MCF 10A (cell line): ENCODE data around the gene KCNC2. TPM values are rescaled to one million over a fixed set of nuclear protein-coding genes. Genes with fewer than 3 reads are reported as not detected.

Source experiments
- BruUV-seq: library from RNA; stranded (reverse); fragments of 400-500 nt; replicated peaks from 2 replicates; lab custom pipeline; 2021; lab: Mats Ljungman, UMichigan
- CTCF ChIA-PET: fragments of 300-600 bp; sonication (Branson Sonifier 250); formaldehyde crosslinking; extraction: SDS; loops from one replicate; lab custom pipeline; 2021; ENCODE audit warnings: antibody characterized with exemption, inconsistent platforms; lab: Yijun Ruan, JAX
- POLR2A ChIA-PET: fragments of 300-600, 350-650 bp; sonication (Branson Sonifier 250); formaldehyde crosslinking; extraction: SDS; loops from one replicate; lab custom pipeline; 2020; ENCODE audit warnings: antibody characterized with exemption, inconsistent platforms; lab: Yijun Ruan, JAX
- DNase-seq: peaks from one replicate; pipeline ENCODE4 v3.0.0-alpha.2; 2018; ENCODE audit not compliant: unreplicated experiment
- H3K27ac Mint-ChIP-seq: one replicate; pipeline ENCODE4 v1.8.0; 2022; ENCODE audit warnings: mild to moderate bottlenecking, low read depth, mixed read lengths; ENCODE audit not compliant: unreplicated experiment
- H3K27me3 Mint-ChIP-seq: one replicate; pipeline ENCODE4 v1.8.0; 2022; ENCODE audit warnings: mixed read lengths; ENCODE audit not compliant: insufficient read depth, unreplicated experiment
- H3K36me3 Mint-ChIP-seq: one replicate; pipeline ENCODE4 v1.8.0; 2022; ENCODE audit warnings: mild to moderate bottlenecking, moderate library complexity, mixed read lengths; ENCODE audit not compliant: insufficient read depth, unreplicated experiment
- H3K4me1 Mint-ChIP-seq: one replicate; pipeline ENCODE4 v1.8.0; 2022; ENCODE audit warnings: mixed read lengths; ENCODE audit not compliant: insufficient read depth, unreplicated experiment
- H3K4me3 Mint-ChIP-seq: one replicate; pipeline ENCODE4 v1.8.0; 2022; ENCODE audit warnings: mild to moderate bottlenecking, moderate library complexity, mixed read lengths; ENCODE audit not compliant: unreplicated experiment
- H3K9me3 Mint-ChIP-seq: one replicate; pipeline ENCODE4 v1.8.0; 2022; ENCODE audit warnings: mixed read lengths; ENCODE audit not compliant: unreplicated experiment
- CTCF ChIP-seq: fragments of 200-600 bp; IDR thresholded peaks from one replicate; pipeline ENCODE4 v1.8.0; 2022; ENCODE audit warnings: antibody characterized with exemption, mild to moderate bottlenecking; ENCODE audit not compliant: unreplicated experiment
- intact Hi-C: fragments of 100-400 bp; cut with micrococcal nuclease; formaldehyde crosslinking; loops from 2 replicates; pipeline ENCODE4 v1.14.1; 2022
- total RNA-seq: library from RNA; stranded (reverse); gene quantifications from 2 replicates; pipeline ENCODE4 v1.2.3, GENCODE V29; 2022

The KCNC2 gene
- total RNA-seq, 1 experiment from 2014 or later, result not detected

GRCh38 chr12:75239987-75240386, 30.3 kb upstream of the KCNC2 start:
- TF ChIP-seq CTCF, result no peak
- Mint-ChIP-seq H3K27me3 (no peaks in the 10 kb centered on the region), H3K27ac (no peak overlapping the region), H3K9me3 (peaks cover 15% of the 10 kb centered on the region), H3K36me3 (no peaks in the 10 kb centered on the region), H3K4me1 (peaks cover 9% of the 10 kb centered on the region), H3K4me3 (no peak overlapping the region)
- no TSS peak for BruUV-seq
- POLR2A ChIA-PET, result no interaction called here
- intact Hi-C loops, result no loop called here
- DNase-seq, result no peak
- CTCF ChIA-PET, result no interaction called here

DNA sequence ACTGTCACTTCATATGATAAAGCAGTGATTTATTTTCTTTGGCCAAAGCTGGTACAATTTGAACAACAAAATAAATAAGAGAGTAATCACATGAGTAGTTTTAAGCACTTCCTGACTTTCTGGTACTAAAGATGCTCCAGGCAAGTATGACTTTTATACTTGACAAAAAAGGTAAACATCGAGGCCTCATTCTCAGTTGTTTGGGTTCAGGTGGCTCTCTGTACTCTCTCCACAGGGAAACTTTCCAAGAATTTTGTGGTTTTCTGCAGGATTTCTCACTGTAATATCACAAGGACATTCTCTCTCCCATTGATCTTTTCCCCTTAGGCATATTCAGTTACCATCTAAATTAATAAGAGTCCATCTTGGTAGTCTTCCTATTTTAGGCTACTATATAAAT, 26.6 kb upstream of the KCNC2 start:
- POLR2A ChIA-PET, result interaction anchor here (1.0 to 2.0 kb wide), 2 partner anchors 10 to 14 kb away, joined by 4 to 6 read pairs; no protein-coding TSS in a partner anchor
- peak; percentile 77 for DNase-seq

DNA sequence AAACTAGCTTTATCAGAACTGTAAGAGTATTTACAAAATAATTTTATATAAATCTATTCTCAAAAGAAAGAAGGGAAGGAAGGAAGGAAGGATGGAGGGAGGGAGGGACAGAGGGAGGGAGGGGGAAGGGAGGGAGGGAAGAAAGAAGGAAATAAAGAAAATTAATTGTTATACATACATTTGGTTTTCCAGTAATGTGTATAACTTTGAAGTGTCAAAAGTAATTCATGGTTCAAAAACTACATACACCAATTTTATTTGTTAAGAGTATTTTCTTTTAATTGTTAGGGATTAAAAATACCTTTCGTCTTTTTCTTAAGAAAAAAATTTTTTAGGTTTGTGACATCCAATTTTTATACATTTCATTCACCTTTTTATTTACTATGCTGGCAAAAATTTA, 17.5 kb upstream of the KCNC2 start:
- H3K9me3 Mint-ChIP-seq, result peaks cover 16% of the 10 kb centered on the region
- TF ChIP-seq CTCF, result no peak
- no peak overlapping the region for H3K4me3 Mint-ChIP-seq
- no peak overlapping the region for H3K27ac Mint-ChIP-seq
- H3K4me1 Mint-ChIP-seq, result peaks cover 12% of the 10 kb centered on the region
- no peak for DNase-seq
- no peaks in the 10 kb centered on the region for H3K36me3 Mint-ChIP-seq
- H3K27me3 Mint-ChIP-seq, result no peaks in the 10 kb centered on the region
- ChIA-PET POLR2A (interaction anchor here (0.6 to 1.0 kb wide), 3 partner anchors 9 to 162 kb away, joined by 4 to 5 read pairs (median 4); no protein-coding TSS in a partner anchor), CTCF (interaction anchor here (0.6 to 0.8 kb wide), 4 partner anchors 56 to 582 kb away, joined by 3 read pairs; no protein-coding TSS in a partner anchor)
- BruUV-seq, result no TSS peak
- intact Hi-C loops, result no loop called here

More for the DNA sequence above, 26.6 kb upstream of the KCNC2 start:
- Mint-ChIP-seq H3K4me3 (no peak overlapping the region), H3K36me3 (no peaks in the 10 kb centered on the region), H3K27me3 (no peaks in the 10 kb centered on the region), H3K9me3 (peaks cover 23% of the 10 kb centered on the region), H3K4me1 (peaks cover 14% of the 10 kb centered on the region), H3K27ac (peak overlapping the region; percentile 1)
- BruUV-seq, result no TSS peak
- intact Hi-C loops, result no loop called here
- CTCF ChIA-PET, result no interaction called here
- no peak for TF ChIP-seq CTCF

DNA sequence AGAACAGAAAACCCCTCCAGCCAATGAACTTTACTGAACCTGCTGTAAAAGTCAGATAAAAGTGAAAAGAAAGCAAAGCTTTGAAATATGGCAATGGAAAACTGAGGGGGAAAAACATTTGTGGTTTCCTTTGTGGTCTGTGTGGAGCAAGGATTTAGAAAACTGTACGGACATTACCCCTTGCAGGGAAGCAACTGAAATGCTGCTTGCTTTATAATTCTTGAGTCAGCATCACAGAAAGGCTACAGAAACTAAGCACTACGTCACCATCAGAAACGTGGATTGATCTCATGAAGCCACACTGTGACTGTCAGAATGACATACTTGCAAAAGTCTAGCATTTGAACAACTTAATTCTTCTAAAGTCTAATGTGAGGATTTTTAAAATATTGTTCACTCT, 2.4 kb upstream of the KCNC2 start:
- H3K27me3 Mint-ChIP-seq, result no peaks in the 10 kb centered on the region
- ChIA-PET CTCF (interaction anchor here (0.6 kb wide), 1 partner anchor 212 kb away, joined by 4 read pairs; no protein-coding TSS in a partner anchor), POLR2A (no interaction called here)
- no TSS peak for BruUV-seq
- H3K27ac Mint-ChIP-seq, result no peak overlapping the region
- TF ChIP-seq CTCF, result no peak
- no peaks in the 10 kb centered on the region for H3K4me1 Mint-ChIP-seq
- H3K9me3 Mint-ChIP-seq, result no peaks in the 10 kb centered on the region
- no peak overlapping the region for H3K4me3 Mint-ChIP-seq
- intact Hi-C loops, result no loop called here
- no peaks in the 10 kb centered on the region for H3K36me3 Mint-ChIP-seq
- DNase-seq, result no peak
